ENCODE results near the gene CNIH4. TPM values are rescaled to one million over a fixed set of nuclear protein-coding genes. Genes with fewer than 3 reads are reported as not detected.
"Not testable (repeated sequence)": the region's sequence is repeated elsewhere in the genome, so short reads cannot be mapped to it uniquely, and the experiment has no call there.

The CNIH4 gene
- total RNA-seq, 6 experiments from 2014 or later = 9.9 to 22.1 (median 18.1) TPM

- TF ChIP-seq CTCF (IDR thresholded peaks at IDR 0.05) (no peak), POLR2A (IDR thresholded peaks at IDR 0.05) (no peak)
- no peak overlapping the region for H3K27ac ChIP-seq
- H3K4me1 ChIP-seq = peaks cover 0 to 13% (median 8%) of the 10 kb centered on the region in 4 donors
- ATAC-seq (no peak), DNase-seq (no peak)
- WGBS (ENCODE audit: insufficient coverage, low coverage, low lambda C conversion rate, missing lambda C conversion rate) = 86% methylated on average over 6 of the region's 6 CpGs
- intact Hi-C loops (cut with DNase I) = no loop called here
- H3K27me3 ChIP-seq = no peaks in the 10 kb centered on the region
- no peak overlapping the region for H3K4me3 ChIP-seq
- H3K36me3 ChIP-seq = peaks cover 8 to 56% (median 37%) of the 10 kb centered on the region in 4 donors
- no peaks in the 10 kb centered on the region for H3K9me3 ChIP-seq
These were observed 68.7 kb downstream of the CNIH4 start for GRCh38 chr1:224425279-224425884.

- 89% methylated on average over 8 of the region's 8 CpGs for WGBS (ENCODE audit: insufficient coverage, low coverage, low lambda C conversion rate, missing lambda C conversion rate)
- DNase-seq; intact Hi-C loops (cut with DNase I); H3K27me3 ChIP-seq; H3K4me3 ChIP-seq; ATAC-seq; H3K27ac ChIP-seq; H3K9me3 ChIP-seq: not testable (repeated sequence)
- H3K36me3 ChIP-seq = peaks cover 8 to 44% (median 29%) of the 10 kb centered on the region in 4 donors
- peaks cover 0 to 27% (median 11%) of the 10 kb centered on the region in 4 donors for H3K4me1 ChIP-seq
These were observed 70.2 kb downstream of the CNIH4 start for GRCh38 chr1:224426869-224427268.

- no peak overlapping the region for H3K27ac ChIP-seq
- H3K27me3 ChIP-seq = no peaks in the 10 kb centered on the region
- no peak for TF ChIP-seq POLR2A (IDR thresholded peaks at IDR 0.05)
- TF ChIP-seq CTCF (IDR thresholded peaks at IDR 0.05) = no peak
- H3K4me1 ChIP-seq = peaks cover 0 to 32% (median 14%) of the 10 kb centered on the region in 4 donors
- intact Hi-C loops (cut with DNase I) = no loop called here
- H3K9me3 ChIP-seq = no peaks in the 10 kb centered on the region
- WGBS (ENCODE audit: insufficient coverage, low coverage, low lambda C conversion rate, missing lambda C conversion rate) = 82% methylated on average over 1 of the region's 1 CpG
- H3K4me3 ChIP-seq = no peak overlapping the region
- no peak for DNase-seq
- peak in 1 of 4 donors; percentile 21 for ATAC-seq
- peaks cover 8 to 39% (median 24%) of the 10 kb centered on the region in 4 donors for H3K36me3 ChIP-seq
These were observed 70.7 kb downstream of the CNIH4 start for GRCh38 chr1:224427346-224427745.

GRCh38 chr1:224428713-224429112 lies 72.0 kb downstream of the CNIH4 start:
- H3K27ac ChIP-seq; intact Hi-C loops (cut with DNase I): not testable (repeated sequence)
- WGBS (ENCODE audit: insufficient coverage, low coverage, low lambda C conversion rate, missing lambda C conversion rate) = 71% methylated on average over 3 of the region's 7 CpGs

More at GRCh38 chr1:224428713-224429112, 72.0 kb downstream of the CNIH4 start:
- peaks cover 0 to 35% (median 17%) of the 10 kb centered on the region in 4 donors for H3K4me1 ChIP-seq
- peaks cover 0 to 25% (median 14%) of the 10 kb centered on the region in 4 donors for H3K36me3 ChIP-seq
- not testable (repeated sequence) for H3K4me3 ChIP-seq, ATAC-seq, H3K9me3 ChIP-seq, H3K27me3 ChIP-seq, DNase-seq

Small RNA genes lying within 50 kb of the gene (microRNA-seq; reads per million reads assigned to microRNA genes)
- 0.29 to 3.9 reads per million in 2 donors for gene MIR4742

Small RNA genes lying within 50 kb of the gene (small RNA-seq; reads per million reads assigned to genes)
- gene MIR4742 = 0 to 0.39 reads per million in 2 experiments

Other genes starting within 250 kb of the CNIH4 start
- gene FBXO28, start 242.8 kb upstream of the CNIH4 start, total RNA-seq = 10 to 100 TPM; 11.5 to 20.9 (median 15.3) TPM
- 10 to 100 TPM; 17.9 to 43.5 (median 29.0) TPM for gene DEGS1, start 173.6 kb upstream of the CNIH4 start, total RNA-seq
- 1 to 10 TPM; 4.5 to 8.9 (median 6.8) TPM for gene NVL, start 26.7 kb upstream of the CNIH4 start, total RNA-seq
- gene WDR26, start 77.9 kb downstream of the CNIH4 start, total RNA-seq = 10 to 100 TPM; 27.2 to 46.8 (median 40.1) TPM

All from right lobe of liver (tissue), 6 donors.